HFF-Myc (cell line): ENCODE measurements around the gene KCNMA1.

ENCODE experiments used
- DNase-seq: peaks from one replicate; pipeline ENCODE4 v3.0.0-alpha.2; 2011; ENCODE audit warnings: low read depth; ENCODE audit errors: extremely low read depth
- H3K4me3 ChIP-seq: replicated peaks from 2 replicates; pipeline ENCODE4 v1.5.1; 2011; ENCODE audit warnings: low read depth, mild to moderate bottlenecking, control low read depth, low read length
- CTCF ChIP-seq: IDR thresholded peaks from 2 replicates; pipeline ENCODE4 v1.5.1; 2012; ENCODE audit warnings: mild to moderate bottlenecking, low read depth, low read length, control low read depth; ENCODE audit errors: missing control alignments

Gene KCNMA1

GRCh38 chr10:77547307-77548050 is 90.1 kb downstream of the KCNMA1 start:
- no peak for DNase-seq
- H3K4me3 ChIP-seq, result no peak overlapping the region
- TF ChIP-seq CTCF, result no peak

- no peak for TF ChIP-seq CTCF
- no peak for DNase-seq
- no peak overlapping the region for H3K4me3 ChIP-seq
Measured at GRCh38 chr10:77546042-77546441, 91.6 kb downstream of the KCNMA1 start.

GRCh38 chr10:77545585-77545984 is 92.0 kb downstream of the KCNMA1 start:
- DNase-seq, result no peak
- H3K4me3 ChIP-seq, result no peak overlapping the region
- TF ChIP-seq CTCF, result no peak

GRCh38 chr10:77544617-77545016 is 93.0 kb downstream of the KCNMA1 start:
- no peak for TF ChIP-seq CTCF
- no peak overlapping the region for H3K4me3 ChIP-seq
- DNase-seq, result no peak

GRCh38 chr10:77542710-77543259 is 94.8 kb downstream of the KCNMA1 start:
- no peak for DNase-seq

GRCh38 chr10:77541944-77542343 is 95.7 kb downstream of the KCNMA1 start:
- H3K4me3 ChIP-seq, result no peak overlapping the region
- no peak for DNase-seq
- TF ChIP-seq CTCF, result no peak

More at GRCh38 chr10:77542710-77543259, 94.8 kb downstream of the KCNMA1 start:
- TF ChIP-seq CTCF, result no peak
- H3K4me3 ChIP-seq, result no peak overlapping the region
